GM21367 (cell line): ENCODE results near the gene DNAJC1.

Experiments used
- ATAC-seq: cut with Tn5 transposase; IDR thresholded peaks from one replicate; pipeline ENCODE4 v1.9.1; 2021; ENCODE audit not compliant: unreplicated experiment

DNAJC1 gene

DNA sequence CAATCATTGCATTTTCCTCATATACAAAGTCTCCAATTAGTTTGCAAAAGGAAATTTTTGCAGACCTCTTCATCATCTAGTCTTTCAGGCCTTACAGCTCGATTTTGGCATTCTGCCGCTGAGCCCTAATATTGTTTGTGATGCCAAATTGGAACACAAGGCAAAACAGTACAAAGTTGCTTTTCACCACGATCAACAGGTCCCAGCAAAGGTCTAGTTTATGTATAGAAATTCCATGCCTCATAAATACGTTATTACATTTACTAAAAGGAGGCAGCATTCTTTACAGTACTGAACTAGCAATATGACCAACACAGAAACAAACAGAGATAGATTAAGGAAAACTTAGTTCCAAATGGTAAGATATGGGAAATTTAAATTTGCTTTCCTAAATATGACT lies 7.0 kb upstream of the DNAJC1 start:
- no peak for ATAC-seq

DNA sequence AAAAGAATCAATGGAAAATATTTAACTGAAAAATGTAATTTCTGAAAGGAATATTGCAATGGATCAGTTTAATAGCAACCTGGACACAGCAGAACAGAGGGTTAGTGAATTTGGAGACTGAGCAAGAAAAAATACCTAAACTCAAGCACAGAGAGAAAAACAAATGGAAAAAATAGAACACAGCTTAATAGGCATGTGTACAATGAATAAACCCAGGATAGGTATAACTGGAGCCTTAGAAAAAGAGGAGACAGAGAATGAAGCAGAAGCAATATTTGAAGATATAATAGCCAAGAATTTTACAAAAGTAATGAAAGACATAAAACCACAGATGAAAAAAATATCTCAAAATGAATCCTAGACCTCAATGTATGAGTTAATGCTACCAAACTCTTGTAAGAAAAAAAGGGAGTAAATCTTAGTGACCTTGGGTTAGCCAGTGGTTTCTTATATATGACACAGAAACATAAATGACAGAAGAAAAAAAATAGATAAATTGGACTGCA lies 2.9 kb upstream of the DNAJC1 start:
- ATAC-seq: no peak

DNA sequence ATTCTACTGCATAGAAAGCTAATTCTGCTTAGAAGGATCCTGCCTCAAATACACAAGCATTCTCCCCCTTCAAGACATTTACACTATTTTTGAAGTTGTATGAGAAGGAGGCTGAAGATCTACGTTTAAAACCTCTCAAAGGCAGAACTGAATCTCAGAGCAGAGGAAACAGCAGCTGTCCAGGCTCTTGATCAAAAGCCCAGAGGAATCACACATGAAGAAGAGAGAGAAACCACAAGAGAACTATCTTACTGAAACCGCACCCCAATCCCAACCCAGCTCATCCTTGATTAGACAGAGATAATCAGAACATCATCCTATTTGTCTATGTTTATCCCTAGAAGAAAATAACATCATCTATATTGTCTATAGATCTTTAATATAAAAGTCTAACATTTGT lies 2.2 kb upstream of the DNAJC1 start:
- ATAC-seq: no peak

DNA sequence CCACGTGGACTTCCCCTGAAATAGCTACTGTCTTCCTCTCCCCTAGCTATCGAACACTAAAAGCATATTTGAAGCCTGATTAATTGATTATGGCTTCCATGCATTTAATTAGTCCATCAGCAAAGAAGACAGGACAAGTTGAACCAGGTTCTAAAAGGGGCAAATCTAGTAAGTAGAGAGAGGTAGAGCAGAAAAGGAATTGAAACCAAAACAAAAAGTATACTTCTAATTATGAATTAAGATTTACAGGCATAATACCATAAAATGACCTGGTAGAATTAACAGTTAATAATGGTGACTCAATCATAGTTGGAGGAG lies 393 bp upstream of the DNAJC1 start:
- no peak for ATAC-seq

DNA sequence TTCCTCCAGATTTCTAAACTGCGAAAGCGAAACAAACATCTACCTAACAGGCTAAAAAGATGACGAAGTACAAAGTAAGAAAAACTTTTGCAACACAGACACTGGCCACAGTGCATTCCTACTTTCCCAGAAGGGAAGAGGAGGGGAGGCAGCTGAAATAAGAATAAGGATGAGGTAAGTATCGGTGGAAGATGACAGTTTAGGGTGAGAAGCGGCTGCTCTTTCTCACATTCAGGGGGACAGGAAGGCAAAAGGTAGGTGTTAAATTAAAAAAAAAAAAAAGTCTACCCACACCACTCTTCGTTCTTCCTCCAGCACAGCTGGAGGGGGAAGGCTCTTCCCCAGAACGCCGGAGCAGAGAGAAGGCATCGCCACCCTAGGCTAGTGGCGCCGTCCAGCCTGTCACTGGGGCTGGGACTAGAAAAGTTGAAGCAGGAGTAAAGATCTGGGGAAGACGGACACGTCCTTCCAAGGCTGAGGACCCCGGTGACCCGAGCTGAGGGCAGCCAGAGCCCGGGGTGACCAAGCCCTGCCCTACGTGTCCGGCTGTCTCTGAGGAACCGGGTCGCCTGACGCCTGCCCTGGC lies 846 bp downstream of the DNAJC1 start:
- peak; percentile 4 for ATAC-seq

DNA sequence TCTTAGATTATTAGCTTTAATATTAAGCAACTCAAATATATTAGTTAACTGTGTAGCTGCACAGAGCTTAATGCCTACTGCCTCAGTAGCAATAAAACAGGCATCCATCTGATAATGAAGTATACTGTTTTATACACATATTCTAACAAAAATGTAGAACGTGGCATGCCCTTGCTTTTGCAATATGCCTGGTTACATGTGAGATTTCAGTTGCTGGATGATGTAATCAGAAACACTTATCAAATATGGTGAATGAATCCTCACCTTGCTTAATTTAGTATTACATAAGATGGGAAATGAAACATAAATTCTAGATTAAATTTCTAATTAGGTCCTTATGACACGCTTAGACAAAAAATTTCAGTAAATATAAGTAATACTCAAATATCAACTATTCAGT lies 8.0 kb downstream of the DNAJC1 start:
- ATAC-seq: no peak

DNA sequence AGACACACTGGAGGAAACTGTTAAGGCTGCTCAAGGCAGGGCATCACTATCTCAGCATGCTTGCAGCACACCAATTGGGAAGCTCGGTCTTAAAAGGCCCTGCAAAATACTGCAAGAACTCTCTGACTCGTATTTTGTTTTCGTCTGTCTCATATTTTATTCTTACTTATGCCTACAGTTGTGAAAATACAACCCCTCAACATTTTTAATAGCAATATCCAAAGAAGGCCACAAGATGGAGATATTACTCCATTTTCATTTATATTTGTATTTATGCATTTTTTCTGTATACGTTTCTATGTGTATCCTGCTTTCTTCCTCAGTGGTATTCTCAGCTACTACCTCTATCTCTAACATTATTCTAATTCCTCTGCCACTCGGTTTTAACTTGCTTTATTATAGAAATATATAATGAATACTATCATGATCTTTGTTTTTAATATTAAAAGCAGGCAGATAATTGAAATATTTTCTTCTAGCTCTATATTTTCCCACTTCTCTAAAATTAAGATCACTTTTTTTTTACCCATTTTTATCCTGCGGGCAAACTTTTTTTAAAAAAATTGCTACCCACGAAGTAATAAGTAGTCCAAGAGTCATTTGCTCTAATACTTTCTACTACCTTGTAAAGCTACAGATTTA lies 10.0 kb downstream of the DNAJC1 start:
- ATAC-seq: no peak

DNA sequence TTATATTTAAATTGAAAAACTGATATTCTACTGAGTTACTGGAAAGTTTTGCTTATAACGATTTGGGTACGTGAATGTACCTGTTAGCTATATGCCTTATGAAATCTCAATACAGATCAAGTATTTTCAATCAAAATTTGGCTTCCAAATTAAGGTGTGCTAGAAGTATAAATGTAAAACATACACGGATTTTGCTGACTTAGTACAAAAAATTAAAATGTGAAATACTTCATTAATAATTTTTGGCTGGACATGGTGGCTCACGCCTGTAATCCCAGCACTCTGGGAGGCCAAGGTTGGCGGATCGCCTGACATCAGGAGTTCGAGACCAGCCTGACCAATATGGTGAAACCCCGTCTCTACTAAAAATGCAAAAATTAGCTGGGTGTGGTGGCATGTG lies 11.7 kb downstream of the DNAJC1 start:
- no peak for ATAC-seq

DNA sequence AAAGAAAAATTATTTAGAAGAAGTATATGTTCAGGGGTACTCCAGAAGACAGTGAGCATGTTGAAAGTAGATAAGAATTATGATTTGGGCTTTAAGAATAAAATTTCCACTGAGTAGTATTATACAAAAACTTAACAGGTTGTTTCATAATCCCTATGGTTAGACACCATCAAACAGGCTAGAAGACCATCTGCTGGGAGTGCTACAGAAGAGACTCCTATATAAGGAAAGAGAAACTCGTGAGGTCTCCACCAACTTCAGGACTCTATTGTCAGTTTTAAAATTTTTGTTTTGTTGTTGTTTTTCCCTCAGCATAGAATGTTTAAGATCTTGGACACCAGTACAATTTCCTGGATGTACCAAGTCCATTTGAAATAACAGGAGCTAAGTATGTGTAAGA lies 13.1 kb downstream of the DNAJC1 start:
- ATAC-seq: no peak

DNA sequence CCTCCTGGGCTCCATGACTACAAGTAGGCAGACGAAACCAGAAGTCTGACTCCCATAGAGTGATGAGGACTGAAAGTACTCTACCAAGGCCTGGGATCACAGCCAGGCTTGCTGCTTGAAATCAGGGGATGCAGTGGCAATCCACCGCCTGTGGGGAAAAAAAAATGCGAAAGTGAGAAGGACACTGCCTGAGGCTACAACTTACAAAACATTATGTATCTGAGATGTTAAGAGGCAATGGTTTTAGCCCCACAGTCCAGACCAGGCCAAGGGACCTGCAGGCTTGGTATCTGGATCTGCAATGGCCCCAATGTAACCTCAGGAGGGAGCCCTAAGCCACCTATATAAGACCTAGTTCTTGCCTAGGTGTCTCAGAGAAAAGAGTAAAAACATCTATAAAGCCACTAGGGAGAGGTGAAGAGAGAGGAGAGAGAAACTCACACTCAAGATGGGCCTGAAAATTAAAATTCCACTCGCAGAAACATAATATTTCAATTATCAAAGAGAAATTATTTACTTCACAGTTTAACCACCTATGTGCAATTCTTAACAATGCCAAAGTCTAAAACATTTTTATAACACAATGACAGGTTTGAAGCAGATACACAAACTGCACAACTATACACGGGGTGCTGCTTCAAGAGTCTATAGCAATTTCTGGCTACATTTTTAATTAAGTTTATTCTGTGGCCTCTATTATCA lies 13.9 kb downstream of the DNAJC1 start:
- ATAC-seq: peak; percentile 92

DNA sequence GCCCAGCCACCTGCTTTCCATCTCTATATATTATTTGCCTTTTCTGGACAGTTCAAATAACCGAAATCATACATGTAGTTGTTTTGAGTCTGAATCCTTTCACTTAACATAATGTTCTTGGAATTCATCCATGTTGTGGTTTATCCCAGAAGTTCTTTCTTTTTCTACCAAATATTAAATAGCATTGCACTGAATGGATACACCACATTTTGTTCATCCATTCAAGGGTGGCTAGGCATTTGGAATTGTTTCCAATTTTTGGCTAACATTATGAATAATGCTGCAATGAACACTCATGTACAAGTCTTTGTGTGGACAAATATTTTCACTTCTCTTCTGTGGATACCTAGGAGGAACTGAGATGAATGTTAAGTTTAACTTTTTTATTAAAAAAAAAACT lies 18.0 kb downstream of the DNAJC1 start:
- no peak for ATAC-seq

DNA sequence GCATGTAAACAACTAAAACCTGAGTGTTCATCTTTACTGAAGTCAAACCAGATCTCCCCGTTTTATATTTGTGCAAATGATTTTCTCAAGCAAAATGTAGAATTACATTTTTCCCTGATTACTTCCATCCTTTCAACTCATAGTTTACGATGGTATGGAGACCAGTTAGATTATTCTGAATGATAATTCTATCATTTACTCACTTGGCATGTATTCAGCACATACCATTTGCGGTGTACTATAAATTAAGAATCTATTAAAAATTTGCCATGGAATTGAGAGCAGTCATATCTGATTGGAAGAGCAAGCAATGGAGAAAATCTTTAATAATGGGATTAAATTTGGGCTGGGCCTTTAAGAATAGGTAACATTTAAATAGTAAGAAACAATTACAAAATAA lies 22.4 kb downstream of the DNAJC1 start:
- no peak for ATAC-seq

DNA sequence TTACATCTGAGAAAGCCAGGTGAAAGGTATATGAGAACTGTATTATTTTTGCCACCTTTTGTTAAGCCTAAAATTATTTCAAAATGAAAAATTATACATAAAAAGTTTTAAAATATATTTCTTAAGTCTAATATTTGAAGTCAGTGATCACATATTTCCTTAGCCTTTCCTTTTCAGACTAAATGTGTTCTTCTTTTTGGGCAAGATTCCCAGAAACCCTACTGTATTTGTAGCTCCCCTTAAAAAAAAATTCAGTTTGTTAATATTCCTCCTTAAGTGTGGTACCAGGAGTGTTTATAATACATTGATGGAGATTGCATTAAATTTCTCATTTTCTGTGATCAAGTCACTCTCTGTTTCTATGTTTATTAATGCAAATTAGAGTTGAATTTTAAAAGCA lies 22.8 kb downstream of the DNAJC1 start:
- ATAC-seq: no peak

DNA sequence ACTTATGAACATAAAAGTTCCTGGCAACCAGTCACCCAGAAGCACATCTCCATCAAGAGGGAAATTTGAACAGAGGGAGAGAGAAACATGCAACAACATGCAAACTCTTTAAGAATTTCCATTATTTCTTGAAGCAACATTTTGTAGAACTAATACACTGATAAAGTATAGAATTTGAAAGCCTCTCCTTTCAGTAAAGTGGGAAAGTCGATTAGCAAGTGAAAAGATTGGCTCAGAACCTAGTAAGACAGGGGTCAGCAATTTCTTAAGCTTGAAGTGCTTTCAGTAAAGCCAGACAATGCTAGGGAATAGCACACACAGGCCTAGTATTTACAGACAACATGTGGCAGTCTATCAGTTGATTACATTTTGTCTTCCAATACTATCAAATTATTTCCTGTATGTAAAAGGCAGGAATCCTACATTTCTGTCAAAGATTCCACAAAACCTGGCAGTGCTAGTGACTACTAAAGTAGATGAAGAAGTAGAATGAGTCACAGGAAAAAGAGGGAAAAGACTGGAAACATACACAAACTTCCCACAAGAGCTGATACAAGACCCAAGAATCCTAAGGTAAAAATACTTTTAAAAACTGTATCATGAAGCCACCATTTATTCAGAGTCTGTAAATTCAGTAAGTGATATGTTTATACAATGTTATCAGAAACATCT lies 25.2 kb downstream of the DNAJC1 start:
- ATAC-seq: no peak

DNA sequence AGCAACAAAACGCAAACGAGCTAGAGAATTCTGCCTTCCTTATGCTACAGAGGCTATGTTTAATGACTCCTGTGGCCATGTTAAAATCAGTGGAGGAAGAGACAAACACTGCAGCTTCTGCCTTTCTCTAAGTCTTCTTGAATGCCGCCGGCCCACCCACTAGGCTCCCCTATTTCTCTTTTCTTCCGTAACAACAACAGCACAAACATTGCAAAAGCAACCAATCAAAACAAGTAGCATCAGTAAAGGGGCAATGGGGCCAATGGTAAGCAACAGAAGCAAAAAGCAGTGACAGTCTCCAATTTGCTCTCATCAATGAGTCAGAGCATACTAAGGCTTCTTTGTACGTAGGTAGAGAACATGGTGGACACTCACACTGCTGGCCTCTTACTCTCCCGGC lies 26.8 kb downstream of the DNAJC1 start:
- ATAC-seq: no peak

DNA sequence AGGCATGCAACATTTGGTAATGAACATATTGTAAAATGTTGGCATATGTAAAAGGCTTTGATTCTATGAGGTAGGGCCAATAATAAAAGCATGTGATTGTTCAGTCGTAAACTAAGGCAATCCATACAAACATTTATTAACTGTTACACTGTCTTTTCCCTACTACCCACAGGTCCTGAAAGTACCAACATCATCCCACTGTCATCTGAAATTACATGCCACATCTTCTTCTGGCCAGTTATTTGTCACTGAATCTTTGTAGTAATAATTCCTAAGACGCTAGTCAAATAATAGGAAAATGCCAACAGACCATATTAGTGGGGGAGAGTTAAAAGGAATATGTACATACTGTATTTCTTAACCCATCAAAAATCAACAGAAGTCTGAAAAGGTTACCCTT lies 27.2 kb downstream of the DNAJC1 start:
- no peak for ATAC-seq

DNA sequence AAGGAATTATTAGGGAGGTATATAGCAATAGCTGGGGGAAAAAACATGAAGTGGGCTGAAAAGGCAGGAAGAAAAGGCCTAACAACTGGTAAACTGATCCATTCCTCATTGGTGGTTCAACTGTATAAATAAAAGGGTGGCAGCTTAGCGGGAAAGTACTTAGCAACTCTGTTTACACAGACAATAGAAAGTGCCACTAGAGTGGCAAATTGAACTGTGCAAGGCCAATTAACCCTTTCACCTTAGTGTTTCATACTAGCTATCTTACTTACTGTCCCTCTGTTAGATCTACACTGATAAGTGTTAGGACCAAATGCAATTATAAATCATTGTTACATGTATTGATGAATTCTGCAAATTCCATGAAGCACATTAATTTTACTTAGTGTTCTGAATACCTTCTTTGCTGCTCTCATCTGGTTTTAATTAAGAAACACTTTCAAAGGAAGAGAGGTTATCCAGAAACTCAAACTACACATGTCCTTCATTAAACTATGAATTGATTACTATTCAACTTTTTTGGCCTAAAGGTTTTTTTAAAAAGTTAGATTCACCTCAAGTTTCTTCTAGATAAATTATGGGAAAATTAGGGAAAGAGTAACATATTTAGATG lies 28.0 kb downstream of the DNAJC1 start:
- no peak for ATAC-seq

DNA sequence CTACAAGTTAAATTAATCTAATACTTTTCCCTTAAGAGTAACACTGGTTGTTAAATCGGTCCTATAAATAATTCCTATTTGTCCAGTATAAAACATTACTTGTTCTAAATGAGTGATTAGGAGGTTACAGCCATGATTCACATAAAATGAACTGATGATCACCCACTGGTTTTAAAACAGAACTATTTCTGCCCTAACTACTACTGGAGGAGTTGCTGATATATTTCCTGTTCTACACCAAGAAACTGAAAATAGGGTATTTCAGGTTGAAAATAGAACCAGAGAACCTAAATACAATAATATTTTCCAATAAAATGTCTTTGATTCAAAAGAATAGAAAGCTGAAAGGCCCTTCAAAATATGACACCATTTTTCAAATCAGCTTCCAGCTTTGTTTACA lies 30.9 kb downstream of the DNAJC1 start:
- no peak for ATAC-seq

DNA sequence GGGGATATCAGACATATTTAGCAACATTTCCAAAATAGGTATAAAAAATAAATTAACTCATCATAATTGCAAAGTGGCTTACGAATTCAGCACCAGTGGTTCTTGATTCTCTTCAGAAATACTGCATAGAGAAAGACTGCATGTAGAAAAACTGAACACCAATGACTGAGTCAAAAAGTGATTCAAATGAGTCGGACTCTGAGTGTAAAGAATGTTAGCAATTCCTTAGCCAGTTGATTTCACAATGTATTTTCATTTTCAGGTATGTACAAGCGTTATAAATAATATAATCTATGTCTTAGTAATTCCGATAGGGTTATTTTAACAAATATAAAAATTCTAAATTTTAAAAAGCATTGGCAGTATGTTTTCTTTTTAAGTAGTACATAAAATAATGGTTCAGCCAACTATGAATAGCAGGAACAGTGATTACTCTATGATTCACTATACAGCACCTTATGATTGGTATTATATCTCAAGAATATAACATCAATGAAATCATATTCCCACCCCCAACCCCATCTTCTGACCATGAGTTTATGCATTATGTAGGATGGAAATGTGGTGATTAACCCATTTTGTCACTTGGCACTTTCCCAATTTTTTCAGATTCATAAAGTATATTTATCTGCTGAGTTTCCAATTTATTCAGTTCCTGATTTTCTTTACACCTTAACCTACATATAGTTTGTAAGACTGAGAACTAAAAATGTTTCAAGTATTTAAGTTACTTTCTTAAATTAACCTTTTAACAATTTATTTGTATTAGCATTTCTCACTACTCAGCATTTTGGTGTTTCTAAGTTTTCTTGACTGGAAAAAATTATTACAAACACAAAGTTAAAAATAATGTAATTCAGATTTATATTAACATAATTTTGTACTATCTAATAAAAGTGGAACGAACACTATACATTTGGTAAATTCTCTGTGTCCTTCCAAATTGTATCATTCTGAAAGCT lies 33.9 kb downstream of the DNAJC1 start:
- no peak for ATAC-seq

DNA sequence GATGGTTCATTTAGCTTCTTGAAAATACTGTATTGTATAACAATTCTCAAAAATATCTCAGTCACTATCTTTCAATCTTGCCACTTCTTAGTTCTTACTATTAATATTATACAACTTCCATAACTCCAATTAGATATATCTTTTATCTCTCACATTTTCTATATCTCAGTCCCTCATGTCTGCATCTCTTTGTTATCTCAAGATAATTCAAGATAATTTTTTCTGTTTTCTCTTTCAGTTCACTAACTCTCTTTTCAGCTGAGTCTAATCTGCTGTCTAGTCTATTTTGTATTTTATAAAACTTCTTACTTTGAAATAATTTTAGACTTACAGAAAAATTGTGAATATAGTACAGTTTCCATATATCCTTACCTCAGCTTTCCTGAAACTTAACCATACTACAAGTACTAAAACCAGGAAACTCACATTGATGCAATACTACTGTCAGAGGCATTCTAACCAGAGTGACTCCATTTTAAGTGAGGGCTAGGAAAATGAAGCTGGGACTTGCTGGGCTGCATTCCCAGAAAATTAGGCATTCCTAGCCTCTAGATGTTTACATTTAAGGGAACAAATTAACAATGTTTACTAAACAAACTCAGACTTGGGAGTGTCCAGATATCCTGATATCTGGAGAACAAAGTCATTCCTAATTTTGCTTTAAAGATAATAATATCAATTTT lies 38.4 kb downstream of the DNAJC1 start:
- ATAC-seq: no peak
